HUES6 (cell line): Measurements from ENCODE around the gene TRPM6.
"Not testable (repeated sequence)": the region's sequence is repeated elsewhere in the genome, so short reads cannot be mapped to it uniquely, and the experiment has no call there.

Source experiments
- H3K27ac ChIP-seq: 2 replicates; pipeline ENCODE4 v1.7.0; 2013; ENCODE audit warnings: low read depth, mild to moderate bottlenecking, low read length, inconsistent platforms
- H3K27me3 ChIP-seq: 2 replicates; pipeline ENCODE4 v1.6.1; 2013; ENCODE audit warnings: low read length; ENCODE audit not compliant: control insufficient read depth, insufficient read depth
- H3K36me3 ChIP-seq: 2 replicates; pipeline ENCODE4 v1.6.1; 2013; ENCODE audit warnings: low read length; ENCODE audit not compliant: control insufficient read depth, insufficient read depth
- H3K4me1 ChIP-seq: 2 replicates; pipeline ENCODE4 v1.6.1; 2013; ENCODE audit warnings: low read length; ENCODE audit not compliant: control insufficient read depth, insufficient read depth
- H3K4me3 ChIP-seq: 2 replicates; pipeline ENCODE4 v1.5.1; 2013; ENCODE audit warnings: low read depth, low read length
- H3K9ac ChIP-seq: one replicate; pipeline ENCODE4 v1.6.1; 2013; ENCODE audit warnings: mild to moderate bottlenecking, low read length
- H3K9me3 ChIP-seq: 2 replicates; pipeline ENCODE4 v1.6.1; 2013; ENCODE audit warnings: low read depth, low read length; ENCODE audit not compliant: control insufficient read depth, insufficient read depth

TRPM6 gene, protein sequence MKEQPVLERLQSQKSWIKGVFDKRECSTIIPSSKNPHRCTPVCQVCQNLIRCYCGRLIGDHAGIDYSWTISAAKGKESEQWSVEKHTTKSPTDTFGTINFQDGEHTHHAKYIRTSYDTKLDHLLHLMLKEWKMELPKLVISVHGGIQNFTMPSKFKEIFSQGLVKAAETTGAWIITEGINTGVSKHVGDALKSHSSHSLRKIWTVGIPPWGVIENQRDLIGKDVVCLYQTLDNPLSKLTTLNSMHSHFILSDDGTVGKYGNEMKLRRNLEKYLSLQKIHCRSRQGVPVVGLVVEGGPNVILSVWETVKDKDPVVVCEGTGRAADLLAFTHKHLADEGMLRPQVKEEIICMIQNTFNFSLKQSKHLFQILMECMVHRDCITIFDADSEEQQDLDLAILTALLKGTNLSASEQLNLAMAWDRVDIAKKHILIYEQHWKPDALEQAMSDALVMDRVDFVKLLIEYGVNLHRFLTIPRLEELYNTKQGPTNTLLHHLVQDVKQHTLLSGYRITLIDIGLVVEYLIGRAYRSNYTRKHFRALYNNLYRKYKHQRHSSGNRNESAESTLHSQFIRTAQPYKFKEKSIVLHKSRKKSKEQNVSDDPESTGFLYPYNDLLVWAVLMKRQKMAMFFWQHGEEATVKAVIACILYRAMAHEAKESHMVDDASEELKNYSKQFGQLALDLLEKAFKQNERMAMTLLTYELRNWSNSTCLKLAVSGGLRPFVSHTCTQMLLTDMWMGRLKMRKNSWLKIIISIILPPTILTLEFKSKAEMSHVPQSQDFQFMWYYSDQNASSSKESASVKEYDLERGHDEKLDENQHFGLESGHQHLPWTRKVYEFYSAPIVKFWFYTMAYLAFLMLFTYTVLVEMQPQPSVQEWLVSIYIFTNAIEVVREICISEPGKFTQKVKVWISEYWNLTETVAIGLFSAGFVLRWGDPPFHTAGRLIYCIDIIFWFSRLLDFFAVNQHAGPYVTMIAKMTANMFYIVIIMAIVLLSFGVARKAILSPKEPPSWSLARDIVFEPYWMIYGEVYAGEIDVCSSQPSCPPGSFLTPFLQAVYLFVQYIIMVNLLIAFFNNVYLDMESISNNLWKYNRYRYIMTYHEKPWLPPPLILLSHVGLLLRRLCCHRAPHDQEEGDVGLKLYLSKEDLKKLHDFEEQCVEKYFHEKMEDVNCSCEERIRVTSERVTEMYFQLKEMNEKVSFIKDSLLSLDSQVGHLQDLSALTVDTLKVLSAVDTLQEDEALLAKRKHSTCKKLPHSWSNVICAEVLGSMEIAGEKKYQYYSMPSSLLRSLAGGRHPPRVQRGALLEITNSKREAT (N-terminal part only)

DNA sequence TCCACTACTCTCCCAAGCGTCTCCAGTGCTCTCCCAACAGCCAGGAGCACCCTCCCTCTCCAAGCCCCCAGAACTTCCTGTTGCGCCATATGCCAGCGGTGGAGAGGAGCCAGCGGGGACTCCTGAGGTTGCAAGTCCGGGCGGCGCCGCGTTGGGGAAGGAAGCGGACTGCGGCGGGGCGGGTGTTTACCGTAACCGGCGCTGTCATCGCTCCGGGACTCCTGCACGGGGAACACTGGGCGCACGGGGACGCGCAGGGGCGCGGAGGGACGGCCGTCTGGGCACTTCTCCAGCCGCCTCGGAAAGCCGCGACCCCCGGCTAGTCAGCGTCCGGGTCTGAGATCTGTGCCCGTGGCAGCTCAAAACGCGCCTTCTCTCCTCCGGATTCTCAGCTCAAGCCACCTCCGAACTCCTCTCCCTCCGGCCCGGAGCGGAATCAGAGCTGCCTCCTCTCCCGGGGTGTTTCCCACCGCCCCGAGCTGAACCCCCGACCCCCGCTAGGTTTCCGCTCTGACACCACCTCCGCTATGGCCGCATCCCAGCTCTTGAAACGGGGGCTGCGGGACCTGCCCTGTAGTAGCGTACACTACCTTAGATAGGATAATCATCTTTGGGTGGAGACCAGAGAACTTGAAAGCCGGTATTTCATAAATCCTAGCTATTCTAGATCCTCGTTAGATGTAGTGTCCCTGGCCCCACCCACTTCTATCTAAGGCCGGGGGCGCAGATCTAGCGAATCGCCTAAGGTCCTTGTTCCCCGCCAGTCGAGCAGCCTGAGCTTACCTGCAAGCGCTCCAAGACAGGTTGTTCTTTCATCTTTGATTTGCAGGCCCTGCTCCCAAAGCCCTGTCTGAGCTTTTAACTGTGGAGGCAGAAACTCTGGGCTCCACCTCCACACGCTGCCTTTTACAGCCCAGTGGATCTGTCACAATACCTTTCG, at the start of gene TRPM6:
TRPM6 (minus strand) TSS at position 881 of the 940 bp plus-strand sequence; CDS start at position 816, 65 bp downstream.
- peaks cover 2% of the 10 kb centered on the region; the same call in 1 of the 2 replicates for H3K4me1 ChIP-seq
- peak within 1 kb of the TSS; percentile 82 for H3K4me3 ChIP-seq
- no peak within 1 kb of the TSS for H3K27ac ChIP-seq
- H3K9me3 ChIP-seq, result no peaks in the 10 kb centered on the region
- no peaks in the 10 kb centered on the region for H3K36me3 ChIP-seq
- peak within 1 kb of the TSS; percentile 68 for H3K9ac ChIP-seq
- H3K27me3 ChIP-seq, result no peaks in the 10 kb centered on the region

DNA sequence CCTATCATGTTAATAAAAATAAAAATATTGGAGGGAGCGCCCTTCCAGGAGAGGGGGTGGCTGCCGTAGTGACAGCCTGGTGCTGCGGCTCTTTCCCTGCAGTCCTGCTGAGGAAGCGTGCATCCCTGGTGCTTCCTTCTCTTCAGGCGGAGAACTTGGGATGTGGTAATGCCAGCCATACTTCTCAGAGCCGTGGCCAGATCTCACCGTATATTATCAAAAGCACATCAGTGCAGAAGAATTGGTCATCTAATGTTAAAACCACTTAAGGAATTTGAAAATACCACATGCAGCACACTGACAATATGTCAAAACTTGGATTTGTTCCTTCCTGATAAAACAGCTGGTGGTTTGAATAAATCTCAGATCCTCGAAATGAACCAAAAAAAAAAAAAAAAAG, 47.3 kb upstream of the TRPM6 start:
- H3K27ac ChIP-seq, result no peak overlapping the region
- no peak overlapping the region for H3K9ac ChIP-seq
- no peak overlapping the region for H3K4me3 ChIP-seq
- no peaks in the 10 kb centered on the region for H3K36me3 ChIP-seq
- peaks cover 5% of the 10 kb centered on the region for H3K9me3 ChIP-seq
- no peaks in the 10 kb centered on the region for H3K27me3 ChIP-seq
- no peaks in the 10 kb centered on the region for H3K4me1 ChIP-seq

DNA sequence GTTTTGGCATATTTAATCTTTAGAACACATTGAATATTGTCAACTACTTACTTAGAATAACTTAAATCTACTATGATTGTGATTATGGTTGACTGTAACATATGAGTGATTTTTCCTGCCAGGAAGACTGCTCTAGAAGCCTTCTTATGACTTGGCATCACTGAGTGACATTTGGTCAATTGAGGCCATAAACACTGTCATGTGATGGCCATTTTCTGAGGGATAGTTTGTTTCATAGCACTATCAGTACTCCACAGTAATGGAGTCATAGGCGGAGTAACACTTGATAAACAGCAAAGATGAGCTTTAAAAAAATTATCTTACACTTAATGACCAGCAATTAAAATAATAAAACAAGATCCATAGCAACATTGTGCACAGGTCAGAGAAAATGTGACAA, 34.0 kb upstream of the TRPM6 start:
- H3K4me3 ChIP-seq, result no peak overlapping the region
- H3K36me3 ChIP-seq, result no peaks in the 10 kb centered on the region
- no peaks in the 10 kb centered on the region for H3K9me3 ChIP-seq
- H3K4me1 ChIP-seq, result peaks cover 10% of the 10 kb centered on the region
- no peak overlapping the region for H3K9ac ChIP-seq
- no peaks in the 10 kb centered on the region for H3K27me3 ChIP-seq
- no peak overlapping the region for H3K27ac ChIP-seq

DNA sequence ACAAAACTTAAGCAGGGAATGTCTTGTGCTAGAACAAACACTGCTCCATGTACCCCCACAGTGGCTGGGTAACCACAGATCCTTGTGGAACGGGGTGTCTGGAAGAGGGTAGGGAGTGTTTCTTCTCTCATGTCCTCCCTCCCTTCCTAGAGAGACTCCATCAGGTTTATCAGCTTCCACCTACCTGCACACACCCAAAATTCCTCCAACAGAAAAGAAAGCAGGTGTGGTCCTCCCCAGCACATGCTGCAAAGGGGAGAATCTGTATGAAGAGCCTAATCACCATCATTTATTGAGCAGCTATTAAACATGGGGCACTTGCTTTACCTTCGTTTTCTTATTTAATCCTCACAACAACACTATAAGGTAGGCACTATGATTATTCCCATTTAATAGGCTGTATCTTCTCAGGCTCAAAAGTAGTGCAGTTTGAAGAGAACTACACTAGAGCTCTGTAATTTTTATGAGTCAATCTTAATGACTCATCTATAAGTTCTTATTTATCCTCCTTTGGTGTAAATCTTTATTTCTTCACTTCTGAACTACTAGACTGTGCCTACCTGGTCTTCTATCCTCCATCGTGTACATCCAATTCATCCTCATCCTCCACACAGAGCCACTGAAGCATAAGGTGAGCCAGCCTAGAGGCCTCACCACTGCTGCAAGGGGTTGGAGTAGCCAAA, 33.4 kb upstream of the TRPM6 start:
- Histone ChIP-seq H3K9me3 (no peaks in the 10 kb centered on the region), H3K27ac (no peak overlapping the region)

DNA sequence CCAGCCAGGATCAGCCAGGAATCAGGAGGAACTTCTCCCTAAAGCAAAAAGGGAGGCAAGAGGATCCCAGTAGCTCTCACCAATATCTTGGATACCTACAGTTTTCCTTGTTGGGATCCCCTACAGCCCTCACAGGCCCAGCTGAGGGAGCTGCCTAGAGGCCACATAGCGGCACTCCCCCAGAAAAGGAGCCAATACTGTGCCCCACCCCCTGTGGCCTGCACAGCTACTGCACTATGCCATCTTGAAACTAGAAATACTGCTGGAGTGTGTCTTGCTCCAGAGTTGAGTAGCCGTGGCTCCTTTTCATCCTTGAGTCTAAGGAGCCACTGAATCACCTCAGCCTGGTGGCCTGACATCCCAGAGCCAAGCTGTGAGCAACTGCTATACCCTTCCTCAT, 22.3 kb upstream of the TRPM6 start:
- Histone ChIP-seq H3K27ac (no peak overlapping the region), H3K27me3 (no peaks in the 10 kb centered on the region), H3K4me3 (no peak overlapping the region), H3K36me3 (no peaks in the 10 kb centered on the region), H3K9ac (no peak overlapping the region), H3K4me1 (no peaks in the 10 kb centered on the region), H3K9me3 (no peaks in the 10 kb centered on the region)

More for the DNA sequence above, 33.4 kb upstream of the TRPM6 start:
- Histone ChIP-seq H3K9ac (no peak overlapping the region), H3K4me1 (peaks cover 10% of the 10 kb centered on the region), H3K4me3 (no peak overlapping the region), H3K27me3 (no peaks in the 10 kb centered on the region), H3K36me3 (no peaks in the 10 kb centered on the region)

DNA sequence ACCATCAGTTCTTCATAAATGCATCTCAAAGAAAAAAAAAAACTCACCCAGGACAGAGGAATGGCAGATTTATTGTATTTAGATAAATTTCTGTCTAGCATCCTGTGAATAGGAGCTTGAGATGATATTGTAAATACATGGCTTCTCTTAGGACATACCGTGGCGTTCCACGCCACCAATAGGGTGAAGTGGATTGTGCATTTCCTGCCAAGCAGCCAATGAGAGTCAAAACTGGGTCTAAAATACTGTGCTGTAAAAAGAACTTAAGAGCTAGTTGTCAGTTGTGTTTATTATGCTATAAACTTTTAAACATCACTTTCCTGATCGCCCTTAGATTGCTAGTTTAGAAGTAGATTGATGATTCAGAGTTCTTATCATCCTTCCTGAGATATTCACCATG, 20.9 kb upstream of the TRPM6 start:
- no peaks in the 10 kb centered on the region for H3K27me3 ChIP-seq
- no peaks in the 10 kb centered on the region for H3K36me3 ChIP-seq
- H3K9ac ChIP-seq, result no peak overlapping the region
- no peak overlapping the region for H3K4me3 ChIP-seq
- H3K9me3 ChIP-seq, result no peaks in the 10 kb centered on the region
- H3K27ac ChIP-seq, result no peak overlapping the region
- no peaks in the 10 kb centered on the region for H3K4me1 ChIP-seq

DNA sequence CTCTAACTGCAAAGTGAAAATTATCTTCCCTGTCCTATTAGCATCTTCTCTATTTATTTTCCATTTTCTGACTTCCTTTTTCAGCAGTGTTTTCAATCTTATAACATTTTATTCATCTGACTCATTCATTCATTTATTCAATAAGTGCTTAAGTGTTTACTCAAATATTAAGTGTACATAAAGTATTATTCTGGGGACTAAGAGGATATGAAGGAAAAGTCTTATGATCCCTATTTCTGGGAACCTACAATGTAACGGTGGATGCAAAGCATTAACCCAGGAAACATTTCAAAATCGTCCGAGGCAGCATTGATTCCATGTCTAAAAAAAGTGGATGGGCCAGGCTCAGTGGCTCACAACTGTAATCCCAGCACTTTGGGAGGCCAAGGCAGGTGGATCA, 19.4 kb upstream of the TRPM6 start:
- H3K27me3 ChIP-seq, result no peaks in the 10 kb centered on the region
- no peaks in the 10 kb centered on the region for H3K9me3 ChIP-seq
- no peaks in the 10 kb centered on the region for H3K36me3 ChIP-seq
- H3K4me1 ChIP-seq, result no peaks in the 10 kb centered on the region
- no peak overlapping the region for H3K9ac ChIP-seq
- H3K4me3 ChIP-seq, result no peak overlapping the region
- no peak overlapping the region for H3K27ac ChIP-seq

DNA sequence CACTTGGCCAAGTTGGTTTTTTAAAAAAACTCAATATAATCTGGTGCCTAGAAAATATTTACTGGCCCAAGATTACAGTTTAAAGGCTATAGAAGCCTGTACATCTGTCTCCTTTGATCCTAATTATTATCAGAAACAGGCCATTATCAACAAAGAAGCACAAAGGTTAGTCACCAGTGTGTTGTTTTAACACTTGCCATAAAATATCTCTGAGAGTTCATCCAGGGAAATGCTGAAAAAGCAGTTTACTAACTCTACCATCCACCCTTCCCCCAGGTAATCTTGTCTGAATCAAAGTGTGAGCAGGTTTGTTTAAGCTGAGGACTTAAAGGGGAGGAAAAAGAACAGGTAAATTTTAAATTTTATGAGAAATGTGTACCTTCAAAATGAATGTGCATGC, 13.3 kb upstream of the TRPM6 start:
- no peaks in the 10 kb centered on the region for H3K36me3 ChIP-seq
- H3K9ac ChIP-seq, result no peak overlapping the region
- no peaks in the 10 kb centered on the region for H3K4me1 ChIP-seq
- no peak overlapping the region for H3K4me3 ChIP-seq
- no peaks in the 10 kb centered on the region for H3K27me3 ChIP-seq
- H3K9me3 ChIP-seq, result no peaks in the 10 kb centered on the region
- H3K27ac ChIP-seq, result no peak overlapping the region

DNA sequence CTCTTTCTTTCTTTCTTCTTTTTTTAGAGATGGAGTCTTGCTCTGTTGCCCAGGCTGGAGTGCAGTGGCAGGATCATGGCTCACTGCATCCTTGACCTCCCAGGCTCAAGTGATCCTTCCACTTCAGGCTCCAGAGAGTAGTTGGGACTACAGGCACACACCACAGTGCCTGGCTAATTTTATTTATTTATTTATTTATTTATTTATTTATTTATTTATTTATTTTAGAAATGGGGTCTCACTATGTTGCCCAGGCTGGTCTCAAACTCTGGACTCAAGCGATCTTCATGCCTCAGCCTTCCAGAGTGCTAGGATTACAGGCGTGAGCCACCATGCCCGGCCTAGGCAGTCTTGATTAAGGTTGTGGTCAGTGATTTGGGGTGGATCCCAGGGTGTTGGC, 728 bp upstream of the TRPM6 start:
- H3K4me1 ChIP-seq, result not testable (repeated sequence)

More for the DNA sequence above, 728 bp upstream of the TRPM6 start:
- not testable (repeated sequence) for H3K27me3 ChIP-seq, H3K27ac ChIP-seq, H3K9ac ChIP-seq, H3K36me3 ChIP-seq, H3K4me3 ChIP-seq, H3K9me3 ChIP-seq
